OCI-LY1 (cell line): ENCODE results near the gene LENEP.
"Not testable (repeated sequence)": the region's sequence is repeated elsewhere in the genome, so short reads cannot be mapped to it uniquely, and the experiment has no call there.

Experiments used
- H2AFZ ChIP-seq: fragments of 200-600 bp; sonication (generic), shearing (Covaris generic); 2 replicates; pipeline ENCODE4 v1.6.0; 2014; ENCODE audit warnings: antibody characterized with exemption, mild to moderate bottlenecking, low read length
- H3F3A ChIP-seq: fragments of 200-600 bp; sonication (generic), shearing (Covaris generic); 2 replicates; pipeline ENCODE4 v1.6.0; 2014; ENCODE audit warnings: mild to moderate bottlenecking, antibody characterized with exemption, low read length, moderate library complexity; ENCODE audit not compliant: insufficient read depth
- H3K27ac ChIP-seq: fragments of 200-600 bp; sonication (generic); 2 replicates; pipeline ENCODE4 v1.5.1; 2014; ENCODE audit warnings: low read length, mixed run types, mild to moderate bottlenecking, low read depth; ENCODE audit not compliant: poor library complexity, severe bottlenecking
- H3K27me3 ChIP-seq: fragments of 200-600 bp; sonication (generic); 2 replicates; pipeline ENCODE4 v1.6.0; 2014; ENCODE audit warnings: antibody characterized with exemption, mild to moderate bottlenecking, low read length, moderate library complexity; ENCODE audit not compliant: insufficient read depth
- H3K36me3 ChIP-seq: fragments of 200-600 bp; sonication (generic); 2 replicates; pipeline ENCODE4 v1.6.1; 2014; ENCODE audit warnings: mild to moderate bottlenecking, antibody characterized with exemption, low read length, moderate library complexity, mixed read lengths; ENCODE audit not compliant: insufficient read depth
- H3K4me1 ChIP-seq: fragments of 200-600 bp; sonication (generic); 2 replicates; pipeline ENCODE4 v1.5.1; 2014; ENCODE audit warnings: mild to moderate bottlenecking, low read length, moderate library complexity; ENCODE audit not compliant: insufficient read depth, severe bottlenecking
- H3K4me2 ChIP-seq: fragments of 200-600 bp; sonication (generic), shearing (Covaris generic); 2 replicates; pipeline ENCODE4 v1.6.1; 2014; ENCODE audit warnings: low read length
- H3K4me3 ChIP-seq: fragments of 200-600 bp; sonication (generic); 2 replicates; pipeline ENCODE4 v1.5.1; 2014; ENCODE audit warnings: low read length, low read depth, mild to moderate bottlenecking, mixed read lengths; ENCODE audit not compliant: poor library complexity, severe bottlenecking
- H3K79me2 ChIP-seq: fragments of 200-600 bp; shearing (Covaris generic); 2 replicates; pipeline ENCODE4 v1.6.1; 2016; ENCODE audit warnings: mixed run types, low read length, mixed read lengths; ENCODE audit not compliant: insufficient read depth
- H3K9ac ChIP-seq: fragments of 200-600 bp; sonication (generic), shearing (Covaris generic); 2 replicates; pipeline ENCODE4 v1.6.1; 2014; ENCODE audit warnings: mild to moderate bottlenecking, low read length, mixed read lengths
- H3K9me2 ChIP-seq: fragments of 200-600 bp; sonication (generic), shearing (Covaris generic); 2 replicates; pipeline ENCODE4 v1.6.1; 2014; ENCODE audit warnings: low read depth, mild to moderate bottlenecking, low read length, mixed read lengths
- H3K9me3 ChIP-seq: fragments of 200-600 bp; shearing (Covaris generic); 2 replicates; pipeline ENCODE4 v1.6.1; 2014; ENCODE audit warnings: low read length, mixed read lengths
- H4K20me1 ChIP-seq: fragments of 200-600 bp; sonication (generic), shearing (Covaris generic); 2 replicates; pipeline ENCODE4 v1.6.0; 2016; ENCODE audit warnings: mild to moderate bottlenecking, low read length; ENCODE audit not compliant: insufficient read depth
- EZH2 ChIP-seq: fragments of 200-600 bp; sonication (generic), shearing (Covaris generic); IDR thresholded peaks from 2 replicates; pipeline ENCODE4 v1.8.0; 2017; ENCODE audit warnings: borderline replicate concordance, mixed run types, mild to moderate bottlenecking, antibody characterized with exemption, low read length, moderate library complexity, mixed read lengths
- TF ChIP-seq, protein P1 (sequence below): fragments of 200-600 bp; sonication (generic), shearing (Covaris generic); IDR thresholded peaks from 2 replicates; pipeline ENCODE4 v1.5.1; 2017; ENCODE audit warnings: mild to moderate bottlenecking, antibody characterized with exemption, low read length, moderate library complexity, mixed read lengths

Gene LENEP

GRCh38 chr1:154983776-154984466 lies 9.5 kb upstream of the LENEP start:
- Histone ChIP-seq H4K20me1 (no peaks in the 10 kb centered on the region), H2AFZ (no peak overlapping the region)

GRCh38 chr1:154986736-154987135 lies 6.7 kb upstream of the LENEP start:
- not testable (repeated sequence) for H3K9ac ChIP-seq, H3K4me2 ChIP-seq, H2AFZ ChIP-seq, H4K20me1 ChIP-seq, H3F3A ChIP-seq, H3K9me3 ChIP-seq, H3K27ac ChIP-seq, H3K4me3 ChIP-seq, H3K9me2 ChIP-seq, H3K27me3 ChIP-seq
- peaks cover 15% of the 10 kb centered on the region for H3K79me2 ChIP-seq
- H3K36me3 ChIP-seq = peaks cover 49% of the 10 kb centered on the region
- peaks cover 23% of the 10 kb centered on the region for H3K4me1 ChIP-seq

More at GRCh38 chr1:154983776-154984466, 9.5 kb upstream of the LENEP start:
- TF ChIP-seq EZH2 = no peak
- TF ChIP-seq, protein P1, sequence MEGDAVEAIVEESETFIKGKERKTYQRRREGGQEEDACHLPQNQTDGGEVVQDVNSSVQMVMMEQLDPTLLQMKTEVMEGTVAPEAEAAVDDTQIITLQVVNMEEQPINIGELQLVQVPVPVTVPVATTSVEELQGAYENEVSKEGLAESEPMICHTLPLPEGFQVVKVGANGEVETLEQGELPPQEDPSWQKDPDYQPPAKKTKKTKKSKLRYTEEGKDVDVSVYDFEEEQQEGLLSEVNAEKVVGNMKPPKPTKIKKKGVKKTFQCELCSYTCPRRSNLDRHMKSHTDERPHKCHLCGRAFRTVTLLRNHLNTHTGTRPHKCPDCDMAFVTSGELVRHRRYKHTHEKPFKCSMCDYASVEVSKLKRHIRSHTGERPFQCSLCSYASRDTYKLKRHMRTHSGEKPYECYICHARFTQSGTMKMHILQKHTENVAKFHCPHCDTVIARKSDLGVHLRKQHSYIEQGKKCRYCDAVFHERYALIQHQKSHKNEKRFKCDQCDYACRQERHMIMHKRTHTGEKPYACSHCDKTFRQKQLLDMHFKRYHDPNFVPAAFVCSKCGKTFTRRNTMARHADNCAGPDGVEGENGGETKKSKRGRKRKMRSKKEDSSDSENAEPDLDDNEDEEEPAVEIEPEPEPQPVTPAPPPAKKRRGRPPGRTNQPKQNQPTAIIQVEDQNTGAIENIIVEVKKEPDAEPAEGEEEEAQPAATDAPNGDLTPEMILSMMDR = peak; percentile 32; the same call in 1 of the 2 replicates
- peak overlapping the region; percentile 80 for H3K4me3 ChIP-seq
- H3K36me3 ChIP-seq = peaks cover 54% of the 10 kb centered on the region
- H3K27ac ChIP-seq = peak overlapping the region; percentile 59
- H3K79me2 ChIP-seq = peaks cover 15% of the 10 kb centered on the region
- no peaks in the 10 kb centered on the region for H3F3A ChIP-seq
- H3K9me2 ChIP-seq = no peaks in the 10 kb centered on the region
- peak overlapping the region; percentile 82 for H3K9ac ChIP-seq
- peaks cover 23% of the 10 kb centered on the region for H3K4me1 ChIP-seq
- H3K4me2 ChIP-seq = peak overlapping the region; percentile 100
- H3K9me3 ChIP-seq = no peaks in the 10 kb centered on the region
- H3K27me3 ChIP-seq = no peaks in the 10 kb centered on the region

DNA sequence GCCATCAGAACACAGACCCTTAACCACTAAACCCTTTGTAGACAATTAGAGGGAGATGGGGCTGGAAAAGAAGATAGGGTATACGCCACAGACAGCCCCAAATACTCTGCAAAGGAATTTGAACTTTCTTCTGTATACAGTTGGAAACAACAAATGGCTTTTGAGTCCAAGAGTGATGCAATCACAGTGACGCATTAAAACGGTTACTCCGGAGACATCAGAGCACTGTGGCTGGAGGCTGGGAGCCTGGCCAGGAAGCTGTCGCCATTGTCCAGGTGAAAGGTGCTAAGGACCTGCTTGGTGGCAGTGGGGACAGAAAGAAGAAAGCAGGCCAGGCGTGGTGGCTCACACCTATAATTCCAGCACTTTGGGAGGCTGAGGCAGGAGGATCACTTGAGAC lies 6.1 kb upstream of the LENEP start:
- TF ChIP-seq, protein P1 = no peak
- TF ChIP-seq EZH2 = no peak
- H3K36me3 ChIP-seq = peaks cover 48% of the 10 kb centered on the region
- H2AFZ ChIP-seq = no peak overlapping the region
- peaks cover 20% of the 10 kb centered on the region for H3K4me1 ChIP-seq
- peaks cover 15% of the 10 kb centered on the region for H3K79me2 ChIP-seq
- no peaks in the 10 kb centered on the region for H3K9me2 ChIP-seq
- H3K27me3 ChIP-seq = no peaks in the 10 kb centered on the region
- H3K9ac ChIP-seq = no peak overlapping the region
- H3F3A ChIP-seq = no peaks in the 10 kb centered on the region
- H4K20me1 ChIP-seq = no peaks in the 10 kb centered on the region
- no peak overlapping the region for H3K4me2 ChIP-seq
- H3K9me3 ChIP-seq = no peaks in the 10 kb centered on the region
- H3K27ac ChIP-seq = no peak overlapping the region
- H3K4me3 ChIP-seq = no peak overlapping the region
